Activated naive CD4-positive, alpha-beta T cell treated with anti-CD3 and anti-CD28 coated beads, Interleukin-2, amount 50 U/mL, for 72 hours (primary cell): ENCODE results near the gene ARHGEF19. TPM values are rescaled to one million over a fixed set of nuclear protein-coding genes. Genes with fewer than 3 reads are reported as not detected.
"Not testable (repeated sequence)": the region's sequence is repeated elsewhere in the genome, so short reads cannot be mapped to it uniquely, and the experiment has no call there.

Experiments used
- ATAC-seq, 2 donors: fragments of 150-1000 bp; cut with Tn5 transposase; 2 replicates each; pipeline ENCODE4 v1.10.0; 2021; ENCODE audit warnings: mild to moderate bottlenecking in 2 of 2, moderate library complexity in 2 of 2
- DNase-seq, 2 donors: peaks; one replicate each; pipeline ENCODE4 v3.0.0; 2021 to 2022; ENCODE audit warnings: low spot score in 2 of 2
- H3K27ac Mint-ChIP-seq, 2 donors: one replicate each; pipeline ENCODE4 v1.8.0; 2022; ENCODE audit warnings: mild to moderate bottlenecking in 2 of 2, mixed read lengths in 2 of 2
- H3K36me3 Mint-ChIP-seq, 2 donors: one replicate each; pipeline ENCODE4 v1.8.0; 2022; ENCODE audit warnings: mixed read lengths in 2 of 2
- H3K9me3 Mint-ChIP-seq, 2 donors: one replicate each; pipeline ENCODE4 v1.8.0; 2022; ENCODE audit warnings: mixed read lengths in 2 of 2
- total RNA-seq, 2 donors: library from RNA; stranded (reverse); gene quantifications; one replicate each; pipeline ENCODE4 v1.2.3, GENCODE V29; 2022

Gene ARHGEF19
- total RNA-seq, 2 donors from 2014 or later, result 8.4 to 10.1 TPM

GRCh38 chr1:16202281-16203210 is 9.9 kb downstream of the ARHGEF19 start:
- ATAC-seq (no peak), DNase-seq (no peak)
- Mint-ChIP-seq H3K36me3 (no peaks in the 10 kb centered on the region), H3K9me3 (no peaks in the 10 kb centered on the region), H3K27ac (peak overlapping the region; percentile 11 to 50)

- H3K27ac Mint-ChIP-seq, result peak overlapping the region in 1 of 2 donors; percentile 40
- ATAC-seq, result no peak
These were observed 12.8 kb downstream of the ARHGEF19 start for GRCh38 chr1:16199700-16200099.

GRCh38 chr1:16199157-16199501 is 13.3 kb downstream of the ARHGEF19 start:
- H3K36me3 Mint-ChIP-seq, result no peaks in the 10 kb centered on the region
- H3K9me3 Mint-ChIP-seq, result no peaks in the 10 kb centered on the region
- peak overlapping the region; percentile 2 to 40 for H3K27ac Mint-ChIP-seq
- DNase-seq (no peak), ATAC-seq (no peak)

More at GRCh38 chr1:16199700-16200099, 12.8 kb downstream of the ARHGEF19 start:
- H3K36me3 Mint-ChIP-seq, result no peaks in the 10 kb centered on the region
- no peak for DNase-seq
- H3K9me3 Mint-ChIP-seq, result no peaks in the 10 kb centered on the region

GRCh38 chr1:16198444-16199156 is 13.9 kb downstream of the ARHGEF19 start:
- DNase-seq, result no peak
- no peak for ATAC-seq
- Mint-ChIP-seq H3K9me3 (no peaks in the 10 kb centered on the region), H3K27ac (peak overlapping the region; percentile 7 to 81), H3K36me3 (no peaks in the 10 kb centered on the region)

- H3K9me3 Mint-ChIP-seq, result no peaks in the 10 kb centered on the region
- H3K27ac Mint-ChIP-seq, result peak overlapping the region in 1 of 2 donors; percentile 56
- no peak for ATAC-seq
- H3K36me3 Mint-ChIP-seq, result no peaks in the 10 kb centered on the region
- no peak for DNase-seq
These were observed 15.6 kb downstream of the ARHGEF19 start for GRCh38 chr1:16196874-16197273.

GRCh38 chr1:16196139-16196538 is 16.3 kb downstream of the ARHGEF19 start:
- not testable (repeated sequence) for H3K36me3 Mint-ChIP-seq, H3K9me3 Mint-ChIP-seq, DNase-seq, H3K27ac Mint-ChIP-seq, ATAC-seq

GRCh38 chr1:16195518-16195905 is 16.9 kb downstream of the ARHGEF19 start:
- no peaks in the 10 kb centered on the region for H3K9me3 Mint-ChIP-seq
- no peaks in the 10 kb centered on the region for H3K36me3 Mint-ChIP-seq

GRCh38 chr1:16191916-16192546 is 20.4 kb downstream of the ARHGEF19 start:
- Mint-ChIP-seq H3K9me3 (no peaks in the 10 kb centered on the region), H3K27ac (no peak overlapping the region), H3K36me3 (no peaks in the 10 kb centered on the region)
- no peak for ATAC-seq
- no peak for DNase-seq

More at GRCh38 chr1:16195518-16195905, 16.9 kb downstream of the ARHGEF19 start:
- no peak overlapping the region for H3K27ac Mint-ChIP-seq
- DNase-seq, result no peak
- ATAC-seq, result no peak

- no peak for DNase-seq
- no peaks in the 10 kb centered on the region for H3K36me3 Mint-ChIP-seq
- ATAC-seq, result no peak
- no peak overlapping the region for H3K27ac Mint-ChIP-seq
- no peaks in the 10 kb centered on the region for H3K9me3 Mint-ChIP-seq
These were observed 21.1 kb downstream of the ARHGEF19 start for GRCh38 chr1:16191309-16191708.

- H3K36me3 Mint-ChIP-seq, result no peaks in the 10 kb centered on the region
These were observed 22.4 kb downstream of the ARHGEF19 start for GRCh38 chr1:16189921-16190621.

GRCh38 chr1:16189003-16189402 is 23.4 kb downstream of the ARHGEF19 start:
- H3K9me3 Mint-ChIP-seq, result no peaks in the 10 kb centered on the region
- ATAC-seq, result no peak
- H3K36me3 Mint-ChIP-seq, result no peaks in the 10 kb centered on the region
- DNase-seq, result no peak
- no peak overlapping the region for H3K27ac Mint-ChIP-seq

More at GRCh38 chr1:16189921-16190621, 22.4 kb downstream of the ARHGEF19 start:
- no peaks in the 10 kb centered on the region for H3K9me3 Mint-ChIP-seq
- DNase-seq (no peak), ATAC-seq (no peak)
- no peak overlapping the region for H3K27ac Mint-ChIP-seq

- H3K36me3 Mint-ChIP-seq, result no peaks in the 10 kb centered on the region
- no peak overlapping the region for H3K27ac Mint-ChIP-seq
- no peaks in the 10 kb centered on the region for H3K9me3 Mint-ChIP-seq
- DNase-seq (peak; percentile 69 to 87), ATAC-seq (peak; percentile 88 to 93)
These were observed 24.6 kb downstream of the ARHGEF19 start for GRCh38 chr1:16187748-16188401.

- no peak for DNase-seq
- Mint-ChIP-seq H3K9me3 (no peaks in the 10 kb centered on the region), H3K36me3 (no peaks in the 10 kb centered on the region), H3K27ac (no peak overlapping the region)
- ATAC-seq, result no peak
These were observed 25.7 kb downstream of the ARHGEF19 start for GRCh38 chr1:16186655-16187235.

- Mint-ChIP-seq H3K9me3 (no peaks in the 10 kb centered on the region), H3K27ac (no peak overlapping the region), H3K36me3 (no peaks in the 10 kb centered on the region)
- DNase-seq, result no peak
- ATAC-seq, result no peak
These were observed 27.7 kb downstream of the ARHGEF19 start for GRCh38 chr1:16184557-16185303.
